HG03432 (cell line): Measurements from ENCODE around the gene NDUFS3.
A peak's percentile ranks its signal among the peaks of the same experiment; 100 is the strongest.
"Not testable (repeated sequence)": the region's sequence is repeated elsewhere in the genome, so short reads cannot be mapped to it uniquely, and the experiment has no call there.

Experiments used
- ATAC-seq: cut with Tn5 transposase; IDR thresholded peaks from one replicate; pipeline ENCODE4 v1.9.1; 2021; ENCODE audit warnings: mild to moderate bottlenecking, moderate library complexity; ENCODE audit not compliant: unreplicated experiment

NDUFS3 gene

GRCh38 chr11:47558695-47559094, 20.2 kb upstream of the NDUFS3 start:
- no peak for ATAC-seq

DNA sequence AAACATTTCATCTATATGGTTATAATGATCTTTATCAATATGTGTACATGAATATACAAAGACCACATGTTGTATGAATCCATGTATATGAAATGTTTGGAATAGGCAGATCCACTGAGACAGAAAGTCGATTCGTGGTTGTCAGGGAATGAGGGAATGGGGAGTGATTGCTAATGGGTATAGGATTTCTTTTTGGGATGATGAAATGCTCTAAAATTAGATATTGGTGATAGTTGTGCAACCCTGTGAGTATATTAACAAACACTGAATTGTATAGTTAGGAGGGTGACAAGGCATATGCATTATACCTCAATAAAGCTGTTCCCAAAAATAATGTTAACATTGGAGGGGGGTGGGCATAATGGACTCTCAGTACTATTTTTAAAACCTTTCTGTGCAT, 18.4 kb upstream of the NDUFS3 start:
- no peak for ATAC-seq

GRCh38 chr11:47562393-47562792, 16.5 kb upstream of the NDUFS3 start:
- ATAC-seq, result not testable (repeated sequence)

DNA sequence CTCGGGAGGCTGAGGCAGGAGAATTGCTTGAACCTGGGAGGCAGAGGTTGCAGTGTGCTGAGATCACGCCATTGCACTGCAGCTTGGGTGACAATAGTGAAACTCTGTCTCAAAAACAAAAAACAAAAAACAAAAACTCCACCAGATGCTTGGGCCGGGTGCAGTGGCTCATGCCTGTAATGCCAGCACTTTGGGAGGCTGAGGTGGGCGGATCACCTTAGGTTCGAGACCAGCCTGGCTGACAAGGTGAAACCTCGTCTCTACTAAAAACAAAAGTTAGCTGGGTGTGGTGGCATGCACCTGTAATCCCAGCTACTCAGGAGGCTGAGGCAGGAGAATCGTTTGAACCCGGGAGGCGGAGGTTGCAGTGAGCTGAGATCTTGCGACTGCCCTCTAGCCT, 14.5 kb upstream of the NDUFS3 start:
- ATAC-seq, result not testable (repeated sequence)

DNA sequence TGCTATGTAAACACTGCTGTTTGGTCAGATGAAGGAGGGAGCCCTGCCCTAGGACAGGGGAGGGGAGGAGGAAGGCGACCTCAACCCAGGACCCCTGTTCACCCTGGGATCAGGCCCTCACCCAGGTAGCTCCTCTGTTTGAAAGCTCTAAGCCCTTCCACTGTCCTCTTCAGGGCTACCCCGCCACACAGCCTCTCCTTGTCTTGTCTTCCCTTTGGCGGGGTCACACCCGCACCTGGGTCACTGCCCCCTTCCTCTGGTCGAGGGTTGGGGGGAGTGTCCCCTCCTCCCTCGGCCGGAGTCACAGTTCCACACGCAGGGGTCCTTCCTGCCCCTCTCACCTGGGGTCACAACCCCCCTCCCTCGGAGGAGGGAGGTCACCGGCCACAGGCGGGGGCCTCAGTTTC, 13.9 kb upstream of the NDUFS3 start:
- no peak for ATAC-seq

DNA sequence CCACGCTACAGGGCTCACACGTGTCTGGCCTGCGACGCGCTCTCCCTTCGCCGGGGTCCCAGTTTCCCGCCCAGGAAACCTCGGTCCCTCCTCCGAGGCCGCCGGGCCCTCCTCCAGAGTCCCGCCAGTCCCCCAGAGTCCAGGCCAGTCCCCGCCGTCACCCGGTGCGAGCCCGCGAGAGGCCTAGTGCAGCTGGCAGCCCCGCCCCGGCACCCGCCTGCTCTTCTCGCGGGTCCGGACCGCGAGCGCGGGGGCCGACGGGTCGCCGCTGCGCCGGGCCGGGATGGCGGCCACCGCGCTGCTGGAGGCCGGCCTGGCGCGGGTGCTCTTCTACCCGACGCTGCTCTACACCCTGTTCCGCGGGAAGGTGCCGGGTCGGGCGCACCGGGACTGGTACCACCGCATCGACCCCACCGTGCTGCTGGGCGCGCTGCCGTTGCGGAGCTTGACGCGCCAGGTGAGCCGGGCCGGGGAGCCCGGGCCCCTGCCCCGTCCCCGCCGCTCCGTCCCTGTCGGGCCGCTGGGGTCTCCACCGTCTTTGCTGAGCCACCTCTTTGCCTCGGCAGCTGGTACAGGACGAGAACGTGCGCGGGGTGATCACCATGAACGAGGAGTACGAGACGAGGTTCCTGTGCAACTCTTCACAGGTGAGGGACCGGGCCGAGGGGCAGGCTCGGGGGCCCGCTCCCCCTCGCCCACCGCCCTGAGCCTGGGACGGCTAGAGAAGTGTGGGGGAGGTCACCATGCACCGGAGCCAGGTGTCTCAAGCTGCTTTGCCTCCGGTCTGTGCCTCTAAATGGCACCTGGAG, 13.3 kb upstream of the NDUFS3 start, which contains the start of gene PTPMT1:
Gene PTPMT1 (plus strand): TSS at position 260 of the 809 bp plus-strand sequence. CDS start 24 bp downstream, at position 284.
- peak; percentile 93 for ATAC-seq

GRCh38 chr11:47566149-47566698, 12.7 kb upstream of the NDUFS3 start:
- ATAC-seq, result no peak

DNA sequence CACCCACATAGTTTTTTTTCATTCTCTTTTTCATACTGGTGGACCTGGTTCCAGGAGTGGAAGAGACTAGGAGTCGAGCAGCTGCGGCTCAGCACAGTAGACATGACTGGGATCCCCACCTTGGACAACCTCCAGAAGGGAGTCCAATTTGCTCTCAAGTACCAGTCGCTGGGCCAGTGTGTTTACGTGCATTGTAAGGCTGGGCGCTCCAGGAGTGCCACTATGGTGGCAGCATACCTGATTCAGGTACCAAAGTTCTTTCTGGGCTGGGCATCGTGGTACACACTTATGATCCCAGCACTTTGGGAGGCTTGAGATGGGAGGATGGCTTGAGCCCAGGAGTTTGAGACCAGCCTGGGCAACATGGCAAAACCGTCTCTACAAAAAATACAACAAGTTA, 9.2 kb upstream of the NDUFS3 start:
- no peak for ATAC-seq

- no peak for ATAC-seq
Measured at GRCh38 chr11:47570651-47571356, 8.1 kb upstream of the NDUFS3 start.

- ATAC-seq, result no peak
Measured at GRCh38 chr11:47571357-47571729, 7.5 kb upstream of the NDUFS3 start.

DNA sequence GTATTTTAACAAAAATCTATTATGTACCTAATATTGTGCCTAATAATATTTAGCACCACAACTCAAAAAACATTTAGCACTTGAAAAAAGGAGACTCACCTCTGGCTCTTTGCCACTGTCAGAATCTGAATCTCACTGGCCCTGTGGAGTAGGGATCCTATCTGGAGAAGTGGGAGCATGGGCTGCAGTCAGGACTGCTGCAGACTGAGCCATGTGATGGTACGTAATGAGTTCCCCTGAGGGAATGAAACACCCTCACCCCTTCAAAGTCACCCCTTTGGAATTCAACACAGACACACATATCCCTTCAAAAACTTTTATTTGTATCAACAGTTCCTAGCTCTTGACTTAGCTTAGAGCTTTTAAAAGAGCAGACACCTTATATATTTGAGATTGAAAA, 7.0 kb upstream of the NDUFS3 start:
- no peak for ATAC-seq

- ATAC-seq, result no peak
Measured at GRCh38 chr11:47572715-47573255, 6.1 kb upstream of the NDUFS3 start.

DNA sequence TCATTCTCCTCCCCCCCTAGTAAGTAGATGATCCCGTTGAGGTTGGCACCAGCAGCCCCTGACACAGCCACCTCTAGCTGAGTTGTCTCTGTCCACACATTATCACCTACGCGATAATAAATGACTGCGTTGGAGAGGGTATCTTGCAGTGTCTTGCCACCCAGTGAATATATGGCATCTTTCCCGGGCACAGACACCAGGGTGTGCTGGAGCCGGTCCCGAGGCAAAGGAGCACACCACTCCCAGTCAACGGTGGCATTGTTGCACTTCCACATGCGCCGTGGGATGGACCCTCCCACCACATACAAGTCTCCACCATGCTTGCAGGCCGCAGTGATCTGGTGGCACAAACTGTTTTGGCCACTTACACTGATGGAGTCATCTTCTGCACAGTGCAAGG, 5.6 kb upstream of the NDUFS3 start:
- no peak for ATAC-seq

DNA sequence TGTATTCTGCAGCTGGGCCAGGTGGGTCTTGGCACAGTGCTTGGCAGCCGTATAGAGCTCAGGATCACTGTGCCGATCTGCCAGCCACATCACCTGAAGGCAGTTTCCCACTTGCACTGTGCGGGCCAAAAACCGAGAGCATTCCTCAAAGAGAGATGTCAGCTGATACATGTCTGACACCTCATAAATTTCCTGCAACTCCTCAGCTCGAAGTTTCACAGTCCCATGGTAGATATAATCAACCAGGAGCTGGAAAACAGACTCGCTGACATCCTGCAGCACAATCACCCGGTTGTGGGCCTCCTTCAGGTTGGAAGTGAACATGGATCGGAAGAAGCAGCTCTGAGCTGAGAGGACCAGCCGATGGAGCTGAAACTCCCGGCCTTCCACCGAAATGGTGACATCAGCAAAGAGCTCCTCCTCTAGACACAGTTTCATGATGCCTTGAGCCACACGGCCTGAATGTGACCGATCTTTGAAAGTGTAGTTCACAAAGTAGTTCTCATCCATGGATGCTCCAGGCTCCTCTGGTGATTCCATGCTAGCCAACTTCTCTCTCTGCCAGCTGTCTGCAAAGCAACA, 1.3 kb upstream of the NDUFS3 start:
- ATAC-seq, result no peak

DNA sequence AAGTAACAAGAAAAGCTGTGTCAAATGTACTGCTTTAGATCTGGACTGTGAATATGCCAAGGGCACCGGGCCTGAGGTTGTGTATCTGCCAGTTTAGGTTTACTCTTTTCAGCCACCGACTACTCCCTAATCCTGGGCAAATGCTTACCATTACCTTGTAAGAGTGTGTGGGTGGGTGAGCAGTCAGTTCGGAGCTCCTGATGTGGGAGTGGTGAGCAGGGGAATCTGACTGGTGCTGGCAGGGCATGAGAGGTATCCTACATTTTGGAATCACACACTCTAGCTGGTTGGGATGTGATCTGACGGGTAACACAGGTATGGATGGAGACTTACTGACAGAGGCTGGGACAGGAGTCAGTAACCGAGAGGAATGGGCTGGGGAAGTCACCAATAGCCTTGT, 5.0 kb downstream of the NDUFS3 start:
- ATAC-seq, result no peak

- ATAC-seq, result no peak
Measured at GRCh38 chr11:47586098-47586855, 7.4 kb downstream of the NDUFS3 start, which contains the start of gene FAM180B. Gene FAM180B, plus strand, starts transcription at chr11:47586678. Its CDS starts 91 bp downstream, at chr11:47586769.

GRCh38 chr11:47587039-47587716, 8.3 kb downstream of the NDUFS3 start:
- no peak for ATAC-seq

DNA sequence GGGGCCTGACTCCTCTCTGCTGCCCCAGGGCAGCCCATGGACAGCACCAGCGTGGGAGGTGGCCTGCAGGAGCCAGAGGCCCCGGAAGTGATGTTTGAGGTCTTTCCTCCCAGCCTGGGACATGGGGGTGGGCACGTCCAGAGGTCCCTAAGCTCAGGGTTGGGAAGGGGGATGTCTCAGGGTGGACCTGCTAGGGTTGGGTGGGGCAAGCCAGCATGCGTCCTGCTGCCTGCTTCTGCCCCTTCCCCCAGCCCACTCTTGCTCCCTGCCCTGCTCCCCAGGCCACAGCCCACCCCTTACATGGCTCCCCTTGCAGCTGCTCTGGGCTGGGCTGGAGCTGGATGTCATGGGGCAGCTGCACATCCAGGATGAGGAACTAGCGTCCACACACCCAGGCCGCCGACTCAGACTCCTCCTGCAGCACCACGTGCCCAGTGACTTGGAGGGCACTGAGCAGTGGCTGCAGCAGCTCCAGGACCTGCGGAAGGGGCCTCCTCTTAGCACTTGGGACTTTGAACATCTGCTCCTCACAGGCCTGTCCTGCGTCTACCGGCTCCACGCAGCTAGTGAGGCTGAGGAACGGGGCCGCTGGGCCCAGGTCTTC, 9.0 kb downstream of the NDUFS3 start:
- no peak for ATAC-seq

GRCh38 chr11:47589118-47589517, 10.2 kb downstream of the NDUFS3 start:
- no peak for ATAC-seq

GRCh38 chr11:47589584-47589976, 10.7 kb downstream of the NDUFS3 start:
- no peak for ATAC-seq
